Subcutaneous adipose tissue (tissue), 4 donors: Measurements from ENCODE around the gene UNC13D. TPM values are rescaled to one million over a fixed set of nuclear protein-coding genes. Genes with fewer than 3 reads are reported as not detected.

Experiments
- total RNA-seq, 4 donors: library from RNA; depleted of rRNA; stranded (reverse); fragments of >200 nt; gene quantifications; one replicate each; pipeline ENCODE4 v1.1.0, GENCODE V29; 2016
- TF ChIP-seq, protein P1 (sequence below): fragments of 450-650 bp; IDR thresholded peaks from one replicate; pipeline ENCODE4 v1.5.1; 2016; ENCODE audit warnings: low read depth, mild to moderate bottlenecking, control low read depth, antibody characterized with exemption, moderate library complexity

The UNC13D gene
- total RNA-seq, 4 donors from 2014 or later: 4.7 to 9.7 (median 8.5) TPM

DNA sequence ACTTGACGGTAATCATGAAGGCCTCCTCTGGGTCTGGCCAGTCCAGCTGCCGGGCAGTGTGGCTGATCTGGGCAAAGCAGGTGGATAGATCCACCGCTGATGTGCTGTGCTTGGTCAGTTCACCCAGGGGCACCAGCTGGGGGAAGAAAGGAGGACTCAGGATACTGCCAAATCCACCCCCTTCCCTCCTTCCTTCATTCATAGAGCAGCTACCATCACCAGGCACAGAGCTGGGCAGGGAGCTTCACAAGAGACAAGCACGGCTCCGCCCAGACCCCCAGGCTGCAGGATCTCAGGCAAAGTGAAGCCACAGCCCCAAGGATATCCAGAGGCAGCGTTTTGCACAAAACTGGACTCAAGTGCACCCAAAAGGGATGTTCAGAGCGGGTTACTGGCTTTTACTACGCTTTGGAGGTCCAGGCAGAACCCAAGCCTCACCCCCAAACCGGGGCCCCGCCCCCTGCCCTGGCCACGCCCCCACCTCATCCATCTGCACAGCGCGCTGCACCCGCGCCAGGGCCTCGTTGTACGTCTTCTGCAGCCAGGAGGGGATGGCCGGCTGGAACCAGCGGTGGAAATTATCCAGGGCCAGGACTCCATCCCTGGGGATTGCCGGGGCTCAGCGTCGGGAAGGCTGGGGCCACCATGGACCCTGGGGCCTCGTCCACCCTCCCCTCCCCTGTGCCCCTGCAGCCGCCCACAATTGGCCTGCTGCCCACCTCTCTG, 9.1 kb downstream of the UNC13D start:
- TF ChIP-seq, protein P1, sequence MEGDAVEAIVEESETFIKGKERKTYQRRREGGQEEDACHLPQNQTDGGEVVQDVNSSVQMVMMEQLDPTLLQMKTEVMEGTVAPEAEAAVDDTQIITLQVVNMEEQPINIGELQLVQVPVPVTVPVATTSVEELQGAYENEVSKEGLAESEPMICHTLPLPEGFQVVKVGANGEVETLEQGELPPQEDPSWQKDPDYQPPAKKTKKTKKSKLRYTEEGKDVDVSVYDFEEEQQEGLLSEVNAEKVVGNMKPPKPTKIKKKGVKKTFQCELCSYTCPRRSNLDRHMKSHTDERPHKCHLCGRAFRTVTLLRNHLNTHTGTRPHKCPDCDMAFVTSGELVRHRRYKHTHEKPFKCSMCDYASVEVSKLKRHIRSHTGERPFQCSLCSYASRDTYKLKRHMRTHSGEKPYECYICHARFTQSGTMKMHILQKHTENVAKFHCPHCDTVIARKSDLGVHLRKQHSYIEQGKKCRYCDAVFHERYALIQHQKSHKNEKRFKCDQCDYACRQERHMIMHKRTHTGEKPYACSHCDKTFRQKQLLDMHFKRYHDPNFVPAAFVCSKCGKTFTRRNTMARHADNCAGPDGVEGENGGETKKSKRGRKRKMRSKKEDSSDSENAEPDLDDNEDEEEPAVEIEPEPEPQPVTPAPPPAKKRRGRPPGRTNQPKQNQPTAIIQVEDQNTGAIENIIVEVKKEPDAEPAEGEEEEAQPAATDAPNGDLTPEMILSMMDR: no peak

DNA sequence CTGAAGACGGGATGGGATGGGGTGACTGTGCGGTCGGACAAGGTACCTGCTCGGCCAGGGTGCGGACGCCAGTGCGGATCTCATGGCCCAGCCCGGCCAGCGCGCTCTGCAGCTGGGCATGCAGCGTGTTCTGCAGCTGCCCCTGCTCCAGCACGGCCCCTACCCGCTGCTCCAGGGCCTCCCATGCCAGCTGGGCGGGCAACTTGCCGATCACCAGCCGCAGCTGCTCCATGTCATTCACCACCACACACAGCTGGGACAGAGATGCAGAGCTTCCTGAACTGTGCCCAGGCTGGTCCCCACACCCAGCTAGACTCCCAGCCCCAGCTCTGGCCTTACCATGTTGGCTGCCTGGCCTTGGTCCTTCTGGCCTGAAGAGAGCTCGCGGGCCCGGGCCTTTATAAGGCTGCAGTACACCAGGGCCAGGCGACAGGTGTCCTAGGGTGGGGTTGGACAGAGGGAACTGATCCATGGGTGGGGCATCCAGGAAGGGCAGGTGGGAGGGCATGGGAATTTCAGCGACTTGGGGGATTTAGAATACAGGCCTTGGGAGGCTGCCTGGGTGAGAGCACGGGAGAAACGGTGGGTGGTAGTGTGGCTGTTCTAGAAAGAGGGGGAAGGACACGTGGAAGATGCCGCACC, 9.8 kb downstream of the UNC13D start:
- TF ChIP-seq, protein P1: no peak

DNA sequence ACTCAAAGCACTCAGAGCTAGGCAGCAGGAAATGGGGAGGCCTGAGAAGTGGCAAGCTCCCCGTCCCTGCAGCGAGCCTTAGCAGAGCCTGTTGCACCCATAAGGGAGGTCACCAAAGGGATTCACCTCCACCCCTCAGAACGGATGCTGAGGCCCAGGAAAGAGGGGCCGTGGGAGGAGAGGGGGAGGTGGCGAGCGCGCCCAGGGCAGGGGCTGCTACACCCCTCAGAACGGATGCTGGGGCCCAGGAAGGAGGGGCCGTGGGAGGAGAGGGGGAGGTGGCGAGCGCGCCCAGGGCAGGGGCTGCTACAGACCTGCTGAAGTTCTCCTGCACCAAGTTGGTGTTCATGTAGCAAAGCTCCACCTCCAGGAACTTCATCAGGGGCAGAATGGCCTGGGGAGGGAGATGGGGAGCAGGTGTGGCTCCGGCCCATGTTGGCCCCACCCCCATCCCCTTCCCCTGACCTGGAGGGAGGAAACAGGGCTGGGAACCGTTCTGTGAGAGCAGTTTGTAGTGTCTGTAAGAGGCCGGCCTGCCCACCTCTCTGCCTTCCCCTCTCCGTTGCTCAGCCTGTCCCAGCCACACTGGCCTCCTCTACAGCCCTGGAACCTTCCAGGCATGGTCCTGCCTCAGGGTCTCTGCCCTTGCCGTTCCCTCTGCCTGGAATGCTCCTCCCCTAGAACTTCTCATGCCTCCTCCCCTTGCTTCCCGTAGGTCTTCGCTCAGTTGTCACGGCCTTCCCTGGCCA, 11.4 kb downstream of the UNC13D start:
- TF ChIP-seq, protein P1: no peak

DNA sequence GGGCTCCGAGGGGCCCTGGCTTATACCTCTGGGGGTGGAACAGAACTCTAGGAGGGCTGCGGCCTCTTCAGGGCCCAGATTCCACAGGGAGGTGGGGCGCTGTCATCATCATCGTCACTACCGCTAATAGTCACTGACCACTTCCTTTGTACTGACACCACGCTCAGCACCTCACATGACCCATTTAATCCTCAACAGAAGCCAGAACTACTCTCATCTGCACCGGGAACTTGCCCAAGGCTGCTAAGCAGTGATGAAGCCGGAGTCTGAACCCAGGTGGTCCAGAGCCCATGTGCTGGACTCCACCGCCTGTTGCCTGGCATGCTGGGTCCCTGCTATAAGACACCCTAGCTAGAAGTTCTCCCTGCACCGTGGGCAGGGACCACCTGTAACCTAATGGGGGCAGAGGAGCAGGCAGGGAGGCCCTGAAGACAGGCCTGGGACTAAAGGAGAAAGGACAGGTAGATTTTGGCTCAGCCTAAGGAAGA, 12.0 kb downstream of the UNC13D start:
- TF ChIP-seq, protein P1: no peak

DNA sequence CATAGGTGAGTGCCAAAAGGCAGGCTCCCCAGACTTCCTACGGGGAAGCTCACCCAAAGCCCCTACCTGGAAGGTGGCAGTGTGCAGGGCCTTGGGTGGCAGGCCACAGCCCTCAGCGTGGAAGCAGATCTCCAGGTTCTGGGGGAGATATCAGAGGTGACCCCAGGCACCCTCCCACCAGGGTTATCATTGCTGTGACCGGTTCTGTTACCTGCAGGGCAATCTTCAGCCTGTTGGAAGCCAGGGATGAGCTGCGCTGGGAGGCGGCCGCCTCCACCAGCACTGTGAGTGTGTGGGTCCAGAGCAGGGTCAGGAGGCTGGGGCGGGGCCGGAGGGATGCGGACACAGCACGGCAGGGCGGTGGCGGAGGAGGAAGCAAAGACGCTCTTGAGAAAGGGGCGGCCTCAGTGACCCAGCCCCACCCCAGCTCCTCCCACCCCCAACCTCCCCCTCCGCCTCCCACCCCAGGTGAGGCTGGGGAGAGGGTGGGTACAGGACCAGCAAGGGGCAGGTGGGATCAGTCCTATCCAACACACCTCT, 13.1 kb downstream of the UNC13D start:
- TF ChIP-seq, protein P1: no peak

DNA sequence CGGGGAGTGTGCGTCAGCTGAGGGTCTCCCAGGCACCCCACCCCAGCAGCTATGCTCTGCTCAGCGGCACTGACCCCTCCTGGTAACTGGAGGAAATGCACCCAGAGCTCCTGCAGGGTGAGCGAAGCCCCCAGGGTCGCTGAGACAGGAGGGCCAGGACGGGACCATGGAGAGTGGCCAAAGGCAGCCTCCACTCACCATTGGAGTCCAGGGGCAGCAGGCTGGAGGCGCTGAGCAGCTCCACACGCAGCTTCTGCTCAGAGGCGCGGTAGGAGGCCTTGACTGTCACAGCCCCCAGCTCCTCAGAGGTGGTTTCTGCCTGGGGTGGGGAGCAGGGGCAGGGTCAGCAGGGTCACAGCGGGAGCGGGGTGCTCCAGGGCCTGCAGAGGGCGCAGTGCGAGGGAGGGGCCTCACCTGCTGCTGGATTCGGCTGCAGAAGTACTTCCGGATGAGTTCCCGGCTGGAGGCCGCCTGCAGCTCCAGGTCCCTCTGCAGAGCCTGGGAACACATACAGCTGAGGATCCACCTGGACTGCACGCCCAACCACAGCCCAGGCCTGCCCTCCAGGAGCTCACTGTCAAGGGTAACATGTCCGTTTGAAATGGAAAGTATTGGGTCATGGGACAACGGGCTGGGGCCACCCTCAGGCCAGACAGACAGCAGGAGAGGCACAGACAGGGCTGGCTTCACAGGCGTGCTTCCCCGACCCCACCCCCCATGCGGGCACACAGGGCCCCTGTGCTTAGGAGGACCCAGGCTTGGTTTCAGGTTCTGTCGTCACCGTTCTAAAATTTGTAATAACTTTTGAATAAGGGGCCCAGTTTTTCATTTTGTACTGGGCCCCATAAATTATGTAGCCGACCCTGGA, 13.8 kb downstream of the UNC13D start:
- TF ChIP-seq, protein P1: no peak
